ENCODE results near the gene PTPRF. TPM values are rescaled to one million over a fixed set of nuclear protein-coding genes. Genes with fewer than 3 reads are reported as not detected.

PTPRF gene
- total RNA-seq, 6 experiments from 2014 or later: 97.1 to 252 (median 160) TPM

GRCh38 chr1:43659212-43660166 is 128.8 kb downstream of the PTPRF start:
- H3K9me3 ChIP-seq: no peaks in the 10 kb centered on the region
- no peaks in the 10 kb centered on the region for H3K4me1 ChIP-seq
- intact Hi-C loops (cut with DNase I): loop anchor here in 1 of 2 donors (10.0 kb wide), 1 partner anchor 135 kb away; no protein-coding TSS in a partner anchor
- peaks cover 23 to 97% (median 58%) of the 10 kb centered on the region in 4 donors for H3K36me3 ChIP-seq
- H3K27me3 ChIP-seq: no peaks in the 10 kb centered on the region
- TF ChIP-seq POLR2A (IDR thresholded peaks at IDR 0.05) (no peak), CTCF (IDR thresholded peaks at IDR 0.05) (no peak)
- ATAC-seq: no peak
- H3K4me3 ChIP-seq: no peak overlapping the region
- H3K27ac ChIP-seq: no peak overlapping the region
- no peak for DNase-seq
- 93% methylated on average over 12 of the region's 14 CpGs for WGBS (ENCODE audit: insufficient coverage, low coverage, low lambda C conversion rate, missing lambda C conversion rate)

GRCh38 chr1:43660355-43660754 is 129.7 kb downstream of the PTPRF start:
- no peak for TF ChIP-seq CTCF (IDR thresholded peaks at IDR 0.05)
- H3K4me1 ChIP-seq: no peaks in the 10 kb centered on the region
- intact Hi-C loops (cut with DNase I): loop anchor here in 1 of 2 donors (10.0 kb wide), 1 partner anchor 136 kb away; no protein-coding TSS in a partner anchor
- no peak for ATAC-seq
- WGBS (ENCODE audit: insufficient coverage, low coverage, low lambda C conversion rate, missing lambda C conversion rate): 81% methylated on average over 4 of the region's 4 CpGs
- no peaks in the 10 kb centered on the region for H3K27me3 ChIP-seq
- no peak overlapping the region for H3K27ac ChIP-seq
- no peak for DNase-seq
- no peaks in the 10 kb centered on the region for H3K9me3 ChIP-seq
- H3K36me3 ChIP-seq: peaks cover 23 to 99% (median 59%) of the 10 kb centered on the region in 4 donors
- no peak overlapping the region for H3K4me3 ChIP-seq

- ATAC-seq: no peak
- H3K27me3 ChIP-seq: no peaks in the 10 kb centered on the region
- no peaks in the 10 kb centered on the region for H3K4me1 ChIP-seq
- TF ChIP-seq CTCF (IDR thresholded peaks at IDR 0.05) (no peak), POLR2A (IDR thresholded peaks at IDR 0.05) (no peak)
- intact Hi-C loops (cut with DNase I): loop anchor here in 1 of 2 donors (10.0 kb wide), 1 partner anchor 140 kb away; no protein-coding TSS in a partner anchor
- WGBS (ENCODE audit: insufficient coverage, low coverage, low lambda C conversion rate, missing lambda C conversion rate): 69% methylated on average over 3 of the region's 4 CpGs
- no peak overlapping the region for H3K27ac ChIP-seq
- no peak overlapping the region for H3K4me3 ChIP-seq
- DNase-seq: no peak
- no peaks in the 10 kb centered on the region for H3K9me3 ChIP-seq
- peaks cover 17 to 99% (median 62%) of the 10 kb centered on the region in 4 donors for H3K36me3 ChIP-seq
Observed at GRCh38 chr1:43664369-43664768, 133.7 kb downstream of the PTPRF start.

GRCh38 chr1:43666608-43667007 is 135.9 kb downstream of the PTPRF start:
- intact Hi-C loops (cut with DNase I): loop anchor here in 1 of 2 donors (10.0 kb wide), 1 partner anchor 142 kb away; no protein-coding TSS in a partner anchor
- TF ChIP-seq POLR2A (IDR thresholded peaks at IDR 0.05) (no peak), CTCF (IDR thresholded peaks at IDR 0.05) (no peak)
- Histone ChIP-seq H3K36me3 (peaks cover 13 to 98% (median 63%) of the 10 kb centered on the region in 4 donors), H3K9me3 (no peaks in the 10 kb centered on the region), H3K27me3 (no peaks in the 10 kb centered on the region), H3K4me1 (no peaks in the 10 kb centered on the region), H3K4me3 (no peak overlapping the region), H3K27ac (no peak overlapping the region)
- no peak for DNase-seq
- no peak for ATAC-seq
